HG02884 (cell line): ENCODE measurements around the gene RBM14.

Experiments
- ATAC-seq: cut with Tn5 transposase; IDR thresholded peaks from one replicate; pipeline ENCODE4 v1.9.1; 2021; ENCODE audit warnings: mild to moderate bottlenecking, moderate library complexity; ENCODE audit not compliant: unreplicated experiment

The RBM14 gene

DNA sequence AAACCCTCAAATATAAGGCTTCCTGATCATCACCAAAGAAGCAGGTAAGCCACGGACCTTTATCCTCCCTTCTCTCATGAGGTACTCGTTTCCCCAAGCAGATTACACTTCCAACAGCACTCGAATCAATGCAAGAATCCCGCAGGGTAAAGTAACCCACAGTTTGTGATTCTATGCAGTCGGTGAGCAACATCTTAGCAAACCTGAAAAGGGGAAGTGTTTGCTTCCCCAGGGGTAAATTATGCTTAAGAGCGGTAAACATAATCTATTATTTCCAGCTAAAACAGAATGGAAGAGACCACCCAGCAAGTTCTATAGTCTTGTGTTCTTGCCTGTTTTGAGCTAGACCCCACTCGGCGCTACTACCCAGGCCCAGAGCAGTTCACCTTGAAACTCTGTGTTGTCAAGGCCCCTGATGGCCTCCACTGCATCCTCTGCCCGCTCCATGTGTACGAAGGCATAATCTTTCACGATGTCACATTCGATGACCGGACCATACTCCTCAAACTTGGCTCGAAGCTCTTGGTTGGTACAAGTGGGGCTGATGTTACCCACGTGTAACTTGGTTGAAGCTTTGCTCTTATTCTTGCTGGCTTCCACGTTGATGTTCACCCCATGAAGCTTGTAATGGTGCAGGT, 60.0 kb downstream of the RBM14 start:
- no peak for ATAC-seq
